ENCODE measurements around the gene KRTAP20-2. TPM values are rescaled to one million over a fixed set of nuclear protein-coding genes. Genes with fewer than 3 reads are reported as not detected.

The KRTAP20-2 gene
- total RNA-seq, 4 donors from 2014 or later: not detected

DNA sequence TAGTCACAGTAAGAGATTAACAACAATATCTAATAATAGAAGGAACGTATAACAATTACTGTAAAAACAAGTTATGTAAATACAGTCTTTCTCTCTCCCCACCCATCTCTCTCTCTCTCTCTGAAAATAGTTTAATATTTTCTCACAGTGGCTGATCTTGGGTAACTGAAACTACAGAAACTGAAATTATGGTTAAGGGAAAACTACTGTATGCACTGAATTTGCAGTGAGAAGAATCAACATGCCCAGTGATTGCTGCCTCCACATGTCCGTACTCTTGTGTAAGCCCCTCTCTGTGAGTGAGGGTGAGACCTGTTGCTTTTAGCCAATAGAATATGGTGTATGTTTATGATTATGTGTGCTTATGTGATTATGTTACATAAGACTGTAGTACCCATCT, 22.9 kb upstream of the KRTAP20-2 start:
- no peak overlapping the region for H3K27ac ChIP-seq (replicated peaks in 1 of 4)
- no peaks in the 10 kb centered on the region for H3K27me3 ChIP-seq
- no peaks in the 10 kb centered on the region for H3K9me3 ChIP-seq
- intact Hi-C loops (cut with DNase I): no loop called here
- no peaks in the 10 kb centered on the region for H3K4me1 ChIP-seq
- TF ChIP-seq, protein P1, sequence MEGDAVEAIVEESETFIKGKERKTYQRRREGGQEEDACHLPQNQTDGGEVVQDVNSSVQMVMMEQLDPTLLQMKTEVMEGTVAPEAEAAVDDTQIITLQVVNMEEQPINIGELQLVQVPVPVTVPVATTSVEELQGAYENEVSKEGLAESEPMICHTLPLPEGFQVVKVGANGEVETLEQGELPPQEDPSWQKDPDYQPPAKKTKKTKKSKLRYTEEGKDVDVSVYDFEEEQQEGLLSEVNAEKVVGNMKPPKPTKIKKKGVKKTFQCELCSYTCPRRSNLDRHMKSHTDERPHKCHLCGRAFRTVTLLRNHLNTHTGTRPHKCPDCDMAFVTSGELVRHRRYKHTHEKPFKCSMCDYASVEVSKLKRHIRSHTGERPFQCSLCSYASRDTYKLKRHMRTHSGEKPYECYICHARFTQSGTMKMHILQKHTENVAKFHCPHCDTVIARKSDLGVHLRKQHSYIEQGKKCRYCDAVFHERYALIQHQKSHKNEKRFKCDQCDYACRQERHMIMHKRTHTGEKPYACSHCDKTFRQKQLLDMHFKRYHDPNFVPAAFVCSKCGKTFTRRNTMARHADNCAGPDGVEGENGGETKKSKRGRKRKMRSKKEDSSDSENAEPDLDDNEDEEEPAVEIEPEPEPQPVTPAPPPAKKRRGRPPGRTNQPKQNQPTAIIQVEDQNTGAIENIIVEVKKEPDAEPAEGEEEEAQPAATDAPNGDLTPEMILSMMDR (IDR thresholded peaks at IDR 0.05): no peak
- TF ChIP-seq POLR2A (IDR thresholded peaks at IDR 0.05; ENCODE audit: low read depth): no peak
- no peak for TF ChIP-seq POLR2AphosphoS5 (IDR thresholded peaks at IDR 0.05)
- TF ChIP-seq EP300 (IDR thresholded peaks at IDR 0.05): no peak
- 85% methylated on average over 2 of the region's 2 CpGs for WGBS
- H3K36me3 ChIP-seq: no peaks in the 10 kb centered on the region
- DNase-seq (ENCODE audit: extremely low spot score): no peak
- no peak overlapping the region for H3K4me3 ChIP-seq

DNA sequence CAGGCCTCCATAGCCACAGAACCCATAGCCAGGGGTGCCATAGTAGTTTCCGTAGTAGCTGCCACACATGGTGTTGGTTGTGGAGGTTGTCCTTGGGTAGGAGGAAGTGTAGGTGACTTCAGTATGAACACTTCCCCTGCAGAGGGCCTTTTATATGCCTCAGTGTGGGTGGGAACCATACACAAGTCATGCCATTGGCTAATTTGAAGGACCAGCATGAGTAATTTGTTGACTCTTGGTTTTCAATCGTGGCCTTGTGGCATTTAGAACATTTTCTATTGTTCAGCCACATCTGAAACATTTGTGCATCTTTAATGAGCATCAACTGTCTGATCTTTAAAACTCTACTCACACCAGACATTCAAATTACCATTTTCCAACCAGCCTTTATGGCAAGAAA, 21.2 kb upstream of the KRTAP20-2 start, which contains the start of gene KRTAP6-1:
TSS of gene KRTAP6-1 (minus strand) at position 95 of the 400 bp plus-strand sequence. CDS start at position 69, 26 bp downstream.
- 44% methylated on average over 1 of the region's 2 CpGs for WGBS
- H3K36me3 ChIP-seq: no peaks in the 10 kb centered on the region
- intact Hi-C loops (cut with DNase I): no loop called here

DNA sequence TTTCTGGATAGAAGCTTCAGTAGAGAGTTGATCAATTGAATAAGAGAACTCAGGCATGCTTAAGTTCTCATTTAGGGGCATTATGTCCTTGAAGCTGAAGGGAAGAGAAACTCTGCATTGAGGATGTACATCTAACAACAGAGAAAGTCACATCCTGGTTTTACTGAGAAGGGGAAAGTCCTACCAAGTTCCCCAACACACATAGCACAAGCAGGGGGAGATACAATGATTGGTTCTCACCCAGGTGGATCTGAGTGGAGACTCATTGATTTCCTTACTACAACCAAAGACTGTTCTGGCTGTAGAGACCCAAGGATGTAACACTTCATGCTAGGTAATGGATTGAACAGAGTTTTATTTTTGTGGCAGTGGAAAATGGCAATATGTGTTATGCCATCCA, 19.8 kb upstream of the KRTAP20-2 start:
- intact Hi-C loops (cut with DNase I): no loop called here
- DNase-seq (ENCODE audit: extremely low spot score): no peak
- Histone ChIP-seq H3K4me3 (no peak overlapping the region), H3K27ac (replicated peaks in 1 of 4) (no peak overlapping the region), H3K27me3 (no peaks in the 10 kb centered on the region), H3K4me1 (no peaks in the 10 kb centered on the region), H3K36me3 (no peaks in the 10 kb centered on the region), H3K9me3 (no peaks in the 10 kb centered on the region)
- TF ChIP-seq, protein P1 (IDR thresholded peaks at IDR 0.05): no peak
- TF ChIP-seq POLR2AphosphoS5 (IDR thresholded peaks at IDR 0.05): no peak
- TF ChIP-seq EP300 (IDR thresholded peaks at IDR 0.05): no peak
- no peak for TF ChIP-seq POLR2A (IDR thresholded peaks at IDR 0.05; ENCODE audit: low read depth)

More for the DNA sequence above, 21.2 kb upstream of the KRTAP20-2 start, which contains the start of gene KRTAP6-1:
- TF ChIP-seq EP300 (IDR thresholded peaks at IDR 0.05): no peak
- no peak for DNase-seq (ENCODE audit: extremely low spot score)
- no peaks in the 10 kb centered on the region for H3K9me3 ChIP-seq
- no peak within 1 kb of the TSS for H3K27ac ChIP-seq (replicated peaks in 1 of 4)
- no peak within 1 kb of the TSS for H3K4me3 ChIP-seq
- no peaks in the 10 kb centered on the region for H3K4me1 ChIP-seq
- H3K27me3 ChIP-seq: no peaks in the 10 kb centered on the region

GRCh38 chr21:30616125-30616524, 18.9 kb upstream of the KRTAP20-2 start, which contains the start of gene KRTAP20-1:
Gene KRTAP20-1, plus strand, starts transcription at chr21:30616425. Its CDS starts 30 bp downstream, at chr21:30616455.
- Histone ChIP-seq H3K9me3 (no peaks in the 10 kb centered on the region), H3K27ac (replicated peaks in 1 of 4) (no peak within 1 kb of the TSS), H3K27me3 (no peaks in the 10 kb centered on the region), H3K4me3 (no peak within 1 kb of the TSS), H3K36me3 (no peaks in the 10 kb centered on the region), H3K4me1 (no peaks in the 10 kb centered on the region)
- intact Hi-C loops (cut with DNase I): no loop called here
- WGBS: 82% methylated on average over 2 of the region's 2 CpGs
- TF ChIP-seq POLR2A (IDR thresholded peaks at IDR 0.05; ENCODE audit: low read depth) (no peak), EP300 (IDR thresholded peaks at IDR 0.05) (no peak), POLR2AphosphoS5 (IDR thresholded peaks at IDR 0.05) (no peak)
- TF ChIP-seq, protein P1 (IDR thresholded peaks at IDR 0.05): no peak
- no peak for DNase-seq (ENCODE audit: extremely low spot score)

GRCh38 chr21:30620080-30620479, 14.9 kb upstream of the KRTAP20-2 start:
- TF ChIP-seq POLR2AphosphoS5 (IDR thresholded peaks at IDR 0.05) (no peak), EP300 (IDR thresholded peaks at IDR 0.05) (no peak), POLR2A (IDR thresholded peaks at IDR 0.05; ENCODE audit: low read depth) (no peak)
- TF ChIP-seq, protein P1 (IDR thresholded peaks at IDR 0.05): no peak

More at GRCh38 chr21:30620080-30620479, 14.9 kb upstream of the KRTAP20-2 start:
- Histone ChIP-seq H3K36me3 (no peaks in the 10 kb centered on the region), H3K4me3 (no peak overlapping the region), H3K4me1 (no peaks in the 10 kb centered on the region), H3K9me3 (no peaks in the 10 kb centered on the region), H3K27me3 (no peaks in the 10 kb centered on the region), H3K27ac (replicated peaks in 1 of 4) (no peak overlapping the region)
- intact Hi-C loops (cut with DNase I): no loop called here
- DNase-seq (ENCODE audit: extremely low spot score): no peak
